Measurements from ENCODE around the gene TOX3. TPM values are rescaled to one million over a fixed set of nuclear protein-coding genes. Genes with fewer than 3 reads are reported as not detected.

TOX3 gene
- total RNA-seq, 4 donors from 2014 or later = 1.7 TPM; not detected in 3

DNA sequence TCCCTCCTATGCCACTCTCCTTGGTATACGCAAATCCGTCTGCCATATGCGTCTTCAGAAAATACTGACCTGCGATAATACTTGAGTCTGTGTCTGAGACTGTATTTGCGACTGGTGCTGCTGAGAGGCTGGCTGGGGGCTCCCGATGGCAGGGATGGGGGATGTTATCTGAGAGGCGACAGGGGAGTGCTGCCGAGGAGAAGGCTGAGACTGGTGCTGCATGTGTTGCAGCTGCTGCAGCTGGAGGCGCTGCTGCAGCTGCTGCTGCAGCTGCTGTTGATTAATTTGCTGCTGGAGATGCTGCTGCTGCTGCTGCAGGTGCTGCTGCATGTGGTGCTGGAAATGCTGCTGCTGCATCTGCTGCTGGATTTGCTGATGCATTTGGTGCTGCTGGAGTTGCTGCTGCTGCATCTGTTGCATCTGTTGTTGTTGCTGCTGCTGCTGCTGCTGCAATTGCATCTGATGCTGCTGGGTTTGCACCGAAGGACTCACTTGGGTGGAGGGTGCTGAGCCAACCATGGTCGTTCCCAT is 107.7 kb downstream of the TOX3 start:
- Histone ChIP-seq H3K4me1 (no peaks in the 10 kb centered on the region), H3K9me3 (peaks cover 0 to 5% (median 0%) of the 10 kb centered on the region in 4 donors), H3K36me3 (no peaks in the 10 kb centered on the region), H3K27me3 (no peaks in the 10 kb centered on the region), H3K4me3 (no peak overlapping the region), H3K27ac (no peak overlapping the region)
- TF ChIP-seq POLR2A (IDR thresholded peaks at IDR 0.05) = no peak
- no peak for TF ChIP-seq CTCF (IDR thresholded peaks at IDR 0.05)
- TF ChIP-seq EP300 (IDR thresholded peaks at IDR 0.05) = no peak
- no peak for DNase-seq (ENCODE audit: low spot score in 2 of 2)
- 78 to 83% methylated on average over 11 of the region's 11 CpGs for WGBS, 2 donors

- Histone ChIP-seq H3K4me1 (no peaks in the 10 kb centered on the region), H3K9me3 (peaks cover 0 to 5% (median 0%) of the 10 kb centered on the region in 4 donors), H3K27ac (no peak overlapping the region), H3K27me3 (no peaks in the 10 kb centered on the region), H3K36me3 (no peaks in the 10 kb centered on the region), H3K4me3 (no peak overlapping the region)
- TF ChIP-seq EP300 (IDR thresholded peaks at IDR 0.05) (no peak), CTCF (IDR thresholded peaks at IDR 0.05) (no peak), POLR2A (IDR thresholded peaks at IDR 0.05) (no peak)
- no peak for DNase-seq (ENCODE audit: low spot score in 2 of 2)
- WGBS, 2 donors = 92 to 97% methylated on average over 4 of the region's 4 CpGs
Observed at GRCh38 chr16:52437277-52437670, 109.7 kb downstream of the TOX3 start.

- Histone ChIP-seq H3K27ac (no peak overlapping the region), H3K4me1 (no peaks in the 10 kb centered on the region), H3K36me3 (no peaks in the 10 kb centered on the region), H3K27me3 (no peaks in the 10 kb centered on the region), H3K9me3 (peaks cover 0 to 5% (median 0%) of the 10 kb centered on the region in 4 donors), H3K4me3 (no peak overlapping the region)
- TF ChIP-seq EP300 (IDR thresholded peaks at IDR 0.05) (no peak), POLR2A (IDR thresholded peaks at IDR 0.05) (no peak), CTCF (IDR thresholded peaks at IDR 0.05) (no peak)
- DNase-seq (ENCODE audit: low spot score in 2 of 2) = no peak
- WGBS, 2 donors = 68 to 70% methylated on average over 2 of the region's 2 CpGs
Observed at GRCh38 chr16:52436339-52437276, 110.3 kb downstream of the TOX3 start.

- H3K4me1 ChIP-seq = no peaks in the 10 kb centered on the region
- H3K4me3 ChIP-seq = no peak overlapping the region
- no peaks in the 10 kb centered on the region for H3K27me3 ChIP-seq
- H3K9me3 ChIP-seq = no peaks in the 10 kb centered on the region
- no peak overlapping the region for H3K27ac ChIP-seq
- TF ChIP-seq CTCF (IDR thresholded peaks at IDR 0.05) (no peak), POLR2A (IDR thresholded peaks at IDR 0.05) (no peak), EP300 (IDR thresholded peaks at IDR 0.05) (no peak)
- 89 to 95% methylated on average over 1 of the region's 1 CpG for WGBS, 2 donors
- H3K36me3 ChIP-seq = no peaks in the 10 kb centered on the region
- DNase-seq (ENCODE audit: low spot score in 2 of 2) = no peak
Observed at GRCh38 chr16:52434224-52434623, 112.7 kb downstream of the TOX3 start.

- H3K27ac ChIP-seq = no peak overlapping the region
- no peaks in the 10 kb centered on the region for H3K36me3 ChIP-seq
- no peak overlapping the region for H3K4me3 ChIP-seq
- H3K9me3 ChIP-seq = no peaks in the 10 kb centered on the region
- 55 to 60% methylated on average over 2 of the region's 2 CpGs for WGBS, 2 donors
- no peak for DNase-seq (ENCODE audit: low spot score in 2 of 2)
- TF ChIP-seq EP300 (IDR thresholded peaks at IDR 0.05) = no peak
- no peak for TF ChIP-seq CTCF (IDR thresholded peaks at IDR 0.05)
- no peak for TF ChIP-seq POLR2A (IDR thresholded peaks at IDR 0.05)
- H3K4me1 ChIP-seq = no peaks in the 10 kb centered on the region
- no peaks in the 10 kb centered on the region for H3K27me3 ChIP-seq
Observed at GRCh38 chr16:52433643-52434042, 113.3 kb downstream of the TOX3 start.
